ENCODE results near the gene TNFRSF14. TPM values are rescaled to one million over a fixed set of nuclear protein-coding genes. Genes with fewer than 3 reads are reported as not detected.

The TNFRSF14 gene
- total RNA-seq, 1 experiment from 2014 or later, result 25.5 TPM

- TF ChIP-seq EZH2phosphoT487 (IDR thresholded peaks at IDR 0.05; ENCODE audit: borderline replicate concordance, low read length), result no peak
- no peak for TF ChIP-seq EZH2 (IDR thresholded peaks at IDR 0.05; ENCODE audit: low read length, unreplicated experiment)
- TF ChIP-seq CTCF (conservative IDR thresholded peaks at IDR 0.05; ENCODE audit: low read depth, low read length), result no peak
- no peak overlapping the region for H3K4me2 ChIP-seq (ENCODE audit: low read length)
Measured at GRCh38 chr1:2540816-2541492, 15.2 kb upstream of the TNFRSF14 start.

GRCh38 chr1:2541619-2542245 lies 14.4 kb upstream of the TNFRSF14 start:
- no peak overlapping the region for H3K27ac ChIP-seq (ENCODE audit: low read length)
- DNase-seq, result no peak

More at GRCh38 chr1:2540816-2541492, 15.2 kb upstream of the TNFRSF14 start:
- no peak overlapping the region for H2AFZ ChIP-seq (ENCODE audit: low read length)
- CTCF ChIA-PET, result no interaction called here
- no peak for DNase-seq
- H3F3A ChIP-seq (ENCODE audit: low read length, unreplicated experiment), result no peaks in the 10 kb centered on the region
- H3K27me3 ChIP-seq (ENCODE audit: low read length), result no peaks in the 10 kb centered on the region
- H3K9ac ChIP-seq (ENCODE audit: low read length), result no peak overlapping the region
- no peak overlapping the region for H3K4me3 ChIP-seq (ENCODE audit: low read length)
- ATAC-seq, result no peak
- peaks cover 6% of the 10 kb centered on the region for H3K4me1 ChIP-seq (ENCODE audit: insufficient read depth, low read length)
- intact Hi-C loops (cut with micrococcal nuclease), result no loop called here
- H3K36me3 ChIP-seq (ENCODE audit: low read depth, low read length), result no peaks in the 10 kb centered on the region
- no peak overlapping the region for H3K27ac ChIP-seq (ENCODE audit: low read length)
- H3K9me2 ChIP-seq (replicated peaks; ENCODE audit: low read length), result no peaks in the 10 kb centered on the region
- POLR2A ChIA-PET (ENCODE audit: unreplicated experiment), result no interaction called here
- H3K79me2 ChIP-seq (ENCODE audit: low read length), result no peaks in the 10 kb centered on the region
- BruUV-seq (replicated peaks), result no TSS peak
- H4K20me1 ChIP-seq (ENCODE audit: low read length), result no peaks in the 10 kb centered on the region
- no peaks in the 10 kb centered on the region for H3K9me3 ChIP-seq (ENCODE audit: low read length)

More at GRCh38 chr1:2541619-2542245, 14.4 kb upstream of the TNFRSF14 start:
- TF ChIP-seq EZH2 (IDR thresholded peaks at IDR 0.05; ENCODE audit: low read length, unreplicated experiment), result no peak
- TF ChIP-seq CTCF (conservative IDR thresholded peaks at IDR 0.05; ENCODE audit: low read depth, low read length), result no peak
- no peak for TF ChIP-seq EZH2phosphoT487 (IDR thresholded peaks at IDR 0.05; ENCODE audit: borderline replicate concordance, low read length)
- Histone ChIP-seq H3K4me2 (ENCODE audit: low read length) (no peak overlapping the region), H3K27me3 (ENCODE audit: low read length) (no peaks in the 10 kb centered on the region), H4K20me1 (ENCODE audit: low read length) (no peaks in the 10 kb centered on the region), H3K36me3 (ENCODE audit: low read depth, low read length) (no peaks in the 10 kb centered on the region), H3K4me3 (ENCODE audit: low read length) (no peak overlapping the region), H3K9me2 (replicated peaks; ENCODE audit: low read length) (no peaks in the 10 kb centered on the region), H3F3A (ENCODE audit: low read length, unreplicated experiment) (no peaks in the 10 kb centered on the region), H3K4me1 (ENCODE audit: insufficient read depth, low read length) (peaks cover 11% of the 10 kb centered on the region), H3K79me2 (ENCODE audit: low read length) (no peaks in the 10 kb centered on the region), H3K9ac (ENCODE audit: low read length) (no peak overlapping the region), H3K9me3 (ENCODE audit: low read length) (no peaks in the 10 kb centered on the region), H2AFZ (ENCODE audit: low read length) (no peak overlapping the region)
- ChIA-PET POLR2A (ENCODE audit: unreplicated experiment) (no interaction called here), CTCF (no interaction called here)
- no peak for ATAC-seq
- no TSS peak for BruUV-seq (replicated peaks)
- intact Hi-C loops (cut with micrococcal nuclease), result no loop called here

All from PC-3 (cell line).